IMR-90 (cell line): ENCODE data around the gene ADISSP. TPM values are rescaled to one million over a fixed set of nuclear protein-coding genes. Genes with fewer than 3 reads are reported as not detected.

ENCODE experiments used
- ATAC-seq: fragments of 200-7000 bp; cut with Tn5 transposase; 2 replicates; pipeline ENCODE4 v1.9.1; 2020; ENCODE audit warnings: low read depth, mild to moderate bottlenecking, moderate library complexity
- BruUV-seq: library from RNA; stranded (reverse); fragments of 400-500 nt; replicated peaks from 2 replicates; lab custom pipeline; 2021; lab: Mats Ljungman, UMichigan
- CTCF ChIA-PET: fragments of 300-600 bp; formaldehyde crosslinking; extraction: SDS; loops from one replicate; lab custom pipeline; 2021; ENCODE audit warnings: antibody characterized with exemption; lab: Yijun Ruan, JAX
- POLR2A ChIA-PET: fragments of 300-600 bp; sonication (Branson Sonifier 250); formaldehyde crosslinking; loops from one replicate; lab custom pipeline; 2022; ENCODE audit warnings: antibody characterized with exemption; ENCODE audit not compliant: unreplicated experiment; lab: Charles Lee
- DNase-seq: peaks from one replicate; pipeline ENCODE4 v3.0.0; 2013
- H2AFZ ChIP-seq: replicated peaks from 2 replicates; pipeline ENCODE3; 2013; ENCODE audit warnings: low read length, mild to moderate bottlenecking; ENCODE audit not compliant: poor library complexity
- H2AK5ac ChIP-seq: 2 replicates; pipeline ENCODE4 v1.6.1; 2013; ENCODE audit warnings: low read depth, low read length, inconsistent platforms
- H2AK9ac ChIP-seq: replicated peaks from 2 replicates; pipeline ENCODE3; 2013; ENCODE audit warnings: mild to moderate bottlenecking, low read depth, low read length, moderate library complexity; ENCODE audit not compliant: poor library complexity
- H2BK120ac ChIP-seq: 2 replicates; pipeline ENCODE4 v1.6.1; 2013; ENCODE audit warnings: low read depth, low read length, inconsistent platforms
- H2BK15ac ChIP-seq: 3 replicates; pipeline ENCODE4 v1.6.1; 2013; ENCODE audit warnings: low read depth, low read length, inconsistent platforms
- H2BK20ac ChIP-seq: 2 replicates; pipeline ENCODE4 v1.6.1; 2013; ENCODE audit warnings: low read depth, mild to moderate bottlenecking, inconsistent platforms, low read length, moderate library complexity
- H2BK5ac ChIP-seq: 2 replicates; pipeline ENCODE4 v1.6.1; 2013; ENCODE audit warnings: mild to moderate bottlenecking, low read depth, low read length, inconsistent platforms; ENCODE audit not compliant: poor library complexity, severe bottlenecking
- H3K14ac ChIP-seq: replicated peaks from 2 replicates; pipeline ENCODE4 v1.6.1; 2013; ENCODE audit warnings: low read depth, low read length, inconsistent platforms
- H3K18ac ChIP-seq: 2 replicates; pipeline ENCODE4 v1.6.1; 2013; ENCODE audit warnings: low read depth, low read length, control low read depth
- H3K23ac ChIP-seq: 2 replicates; pipeline ENCODE4 v1.6.1; 2013; ENCODE audit warnings: low read depth, low read length, inconsistent platforms
- H3K27ac ChIP-seq: 2 replicates; pipeline ENCODE4 v1.5.1; 2013; ENCODE audit warnings: mild to moderate bottlenecking, control low read depth, low read length; ENCODE audit not compliant: insufficient read depth
- H3K27me3 ChIP-seq: 2 replicates; pipeline ENCODE4 v1.6.1; 2013; ENCODE audit warnings: low read length; ENCODE audit not compliant: control insufficient read depth, insufficient read depth
- H3K36me3 ChIP-seq: 2 replicates; pipeline ENCODE4 v1.6.1; 2013; ENCODE audit warnings: low read length, mixed read lengths; ENCODE audit not compliant: control insufficient read depth, insufficient read depth
- H3K4ac ChIP-seq: 2 replicates; pipeline ENCODE4 v1.6.1; 2013; ENCODE audit warnings: low read depth, low read length, inconsistent platforms
- H3K4me1 ChIP-seq: 2 replicates; pipeline ENCODE4 v1.6.1; 2013; ENCODE audit warnings: low read length, mixed read lengths; ENCODE audit not compliant: control insufficient read depth, insufficient read depth
- H3K4me2 ChIP-seq: 2 replicates; pipeline ENCODE4 v1.6.1; 2013; ENCODE audit warnings: low read depth, mild to moderate bottlenecking, control low read depth, low read length, moderate library complexity
- H3K4me3 ChIP-seq: 2 replicates; pipeline ENCODE4 v1.5.1; 2013; ENCODE audit warnings: low read depth, mild to moderate bottlenecking, control low read depth, low read length, moderate library complexity; ENCODE audit not compliant: insufficient read depth
- H3K56ac ChIP-seq: 2 replicates; pipeline ENCODE4 v1.6.1; 2013; ENCODE audit warnings: low read length, inconsistent platforms; ENCODE audit not compliant: insufficient read depth; ENCODE audit errors: extremely low read depth
- H3K79me1 ChIP-seq, 2 experiments: 2 replicates each; pipeline ENCODE4 v1.6.1; 2013; ENCODE audit warnings: low read length in 2 of 2, inconsistent platforms in 1 of 2, low read depth in 1 of 2
- H3K9ac ChIP-seq: 2 replicates; pipeline ENCODE4 v1.6.1; 2013; ENCODE audit warnings: low read depth, low read length, control low read depth
- H3K9me1 ChIP-seq: 2 replicates; pipeline ENCODE4 v1.6.1; 2013; ENCODE audit warnings: low read length, inconsistent platforms; ENCODE audit not compliant: insufficient read depth
- H3K9me3 ChIP-seq: 2 replicates; pipeline ENCODE4 v1.6.1; 2013; ENCODE audit warnings: low read length; ENCODE audit not compliant: control insufficient read depth, insufficient read depth
- H4K20me1 ChIP-seq: 2 replicates; pipeline ENCODE4 v1.6.1; 2013; ENCODE audit warnings: low read length, inconsistent platforms; ENCODE audit not compliant: insufficient read depth
- H4K5ac ChIP-seq: 2 replicates; pipeline ENCODE4 v1.6.1; 2013; ENCODE audit warnings: mild to moderate bottlenecking, low read depth, low read length, control low read depth
- H4K8ac ChIP-seq, 2 experiments: 2 replicates each; pipeline ENCODE4 v1.6.1; 2013; ENCODE audit warnings: low read depth in 2 of 2, low read length in 2 of 2, control low read depth in 1 of 2, inconsistent platforms in 1 of 2
- H4K91ac ChIP-seq: 2 replicates; pipeline ENCODE4 v1.6.1; 2013; ENCODE audit warnings: low read depth, low read length, inconsistent platforms; ENCODE audit not compliant: insufficient read depth
- BHLHE40 ChIP-seq: fragments of 150-350 bp; IDR thresholded peaks from 2 replicates; pipeline ENCODE4 v1.6.1; 2016; ENCODE audit warnings: mild to moderate bottlenecking, low read depth, low read length
- POLR2A ChIP-seq: IDR thresholded peaks from 2 replicates; pipeline ENCODE4 v1.6.1; 2012; ENCODE audit warnings: mild to moderate bottlenecking, low read depth, low read length
- RAD21 ChIP-seq: IDR thresholded peaks from 2 replicates; pipeline ENCODE4 v1.6.1; 2012; ENCODE audit warnings: low read length, improper control_type of control experiment
- SMC3 ChIP-seq: fragments of 150-350 bp; IDR thresholded peaks from 2 replicates; pipeline ENCODE4 v1.6.1; 2016; ENCODE audit warnings: low read depth, mild to moderate bottlenecking, antibody characterized with exemption, low read length, moderate library complexity
- USF2 ChIP-seq: fragments of 150-350 bp; IDR thresholded peaks from 2 replicates; pipeline ENCODE4 v1.6.1; 2017; ENCODE audit warnings: mild to moderate bottlenecking, antibody characterized with exemption, low read length, low read depth
- WGBS, 2 experiments: methylation state at CpG; one replicate each; pipeline versions ENCODE4 v1.1.5 to v1.1.7; 2013; ENCODE audit warnings: missing lambda C conversion rate in 2 of 2; ENCODE audit not compliant: insufficient read length in 1 of 2; ENCODE audit errors: extremely low coverage in 2 of 2; 5-methylcytosine and 5-hydroxymethylcytosine counted together
- dilution Hi-C: fragments of 300-500 bp; cut with HindIII; formaldehyde crosslinking; loops from one replicate; pipeline ENCODE4 v1.14.3; 2018; ENCODE audit warnings: low sequenced_read_pairs; ENCODE audit not compliant: unreplicated experiment
- in situ Hi-C: fragments of 300-500 bp; cut with MboI; formaldehyde crosslinking; loops from 3 replicates; pipeline ENCODE4 v1.14.3; 2019; ENCODE audit warnings: low sequenced_read_pairs, inconsistent platforms, mixed read lengths
- intact Hi-C: fragments of 100-400 bp; cut with micrococcal nuclease; formaldehyde crosslinking; loops from 2 replicates; pipeline ENCODE4 v1.10.0; 2022
- polyA plus RNA-seq, 3 experiments: library from polyadenylated mRNA; depleted of rRNA; stranded (reverse); fragments of >200 nt; gene quantifications; 2 replicates each; pipeline ENCODE4 v1.2.3, GENCODE V29; 2012; ENCODE audit warnings: low replicate concordance in 1 of 3
- total RNA-seq: library from RNA; depleted of rRNA; stranded (reverse); fragments of >200 nt; gene quantifications from 2 replicates; pipeline ENCODE4 v1.2.3, GENCODE V29; 2012
- TF ChIP-seq, protein P1 (sequence below): fragments of 150-350 bp; IDR thresholded peaks from 2 replicates; pipeline ENCODE4 v1.6.1; 2016; ENCODE audit warnings: low read depth, mild to moderate bottlenecking, low read length, moderate library complexity, borderline replicate concordance

Gene ADISSP
- total and polyA plus RNA-seq, 2 of the 4 experiments (the other 2 are of a cell fraction), result 31.9 to 58.2 TPM

GRCh38 chr20:3783511-3784195 is 16.1 kb upstream of the ADISSP start (continued):
- TF ChIP-seq, protein P1, sequence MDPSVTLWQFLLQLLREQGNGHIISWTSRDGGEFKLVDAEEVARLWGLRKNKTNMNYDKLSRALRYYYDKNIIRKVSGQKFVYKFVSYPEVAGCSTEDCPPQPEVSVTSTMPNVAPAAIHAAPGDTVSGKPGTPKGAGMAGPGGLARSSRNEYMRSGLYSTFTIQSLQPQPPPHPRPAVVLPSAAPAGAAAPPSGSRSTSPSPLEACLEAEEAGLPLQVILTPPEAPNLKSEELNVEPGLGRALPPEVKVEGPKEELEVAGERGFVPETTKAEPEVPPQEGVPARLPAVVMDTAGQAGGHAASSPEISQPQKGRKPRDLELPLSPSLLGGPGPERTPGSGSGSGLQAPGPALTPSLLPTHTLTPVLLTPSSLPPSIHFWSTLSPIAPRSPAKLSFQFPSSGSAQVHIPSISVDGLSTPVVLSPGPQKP, result no peak
- TF ChIP-seq BHLHE40, result no peak
- TF ChIP-seq POLR2A, result no peak
- TF ChIP-seq RAD21, result no peak

GRCh38 chr20:3783068-3783489 is 15.5 kb upstream of the ADISSP start:
- no peak overlapping the region for H3K18ac ChIP-seq
- no peak overlapping the region for H2AFZ ChIP-seq
- H2AK9ac ChIP-seq, result no peak overlapping the region
- H3K36me3 ChIP-seq, result peaks cover 11% of the 10 kb centered on the region
- no peak overlapping the region for H3K9ac ChIP-seq
- no peak overlapping the region for H2BK15ac ChIP-seq
- H4K20me1 ChIP-seq, result peaks cover 50% of the 10 kb centered on the region
- H2BK20ac ChIP-seq, result no peak overlapping the region
- no peak for ATAC-seq
- ChIA-PET CTCF (no interaction called here), POLR2A (no interaction called here)
- H3K27me3 ChIP-seq, result peaks cover 8% of the 10 kb centered on the region; the same call in 1 of the 2 replicates
- no peak for TF ChIP-seq BHLHE40
- no peak for TF ChIP-seq SMC3
- TF ChIP-seq USF2, result no peak
- no peak overlapping the region for H3K56ac ChIP-seq
- H2BK5ac ChIP-seq, result no peak overlapping the region
- no peak overlapping the region for H4K8ac ChIP-seq
- no peak overlapping the region for H4K91ac ChIP-seq
- no peak overlapping the region; the same call in 1 of the 2 replicates for H3K4me2 ChIP-seq
- H3K14ac ChIP-seq, result no peak overlapping the region
- H2AK5ac ChIP-seq, result no peak overlapping the region
- no peak overlapping the region for H4K5ac ChIP-seq
- no TSS peak for BruUV-seq
- H3K23ac ChIP-seq, result no peak overlapping the region
- H3K4ac ChIP-seq, result no peak overlapping the region
- H3K79me1 ChIP-seq, result peaks cover 7 to 40% of the 10 kb centered on the region in 2 experiments; a peak in 3 of 4 replicates
- no peak overlapping the region for H3K27ac ChIP-seq
- H3K9me1 ChIP-seq, result peaks cover 12% of the 10 kb centered on the region
- no peak overlapping the region for H3K4me3 ChIP-seq
- intact Hi-C loops (no loop called here), in situ Hi-C loops (loop anchor here (10.0 kb wide), 1 partner anchor 302 kb away; no protein-coding TSS in a partner anchor), dilution Hi-C loops (no loop called here)
- DNase-seq, result no peak
- H2BK120ac ChIP-seq, result no peak overlapping the region
- no peaks in the 10 kb centered on the region for H3K9me3 ChIP-seq
- 40% methylated on average over 1 of the region's 2 CpGs; no CpG with 5 or more reads in 1 of the 2 experiments for WGBS, 2 experiments
- peaks cover 16% of the 10 kb centered on the region for H3K4me1 ChIP-seq
